NCI-H524 (cell line): ENCODE measurements around the gene RBMS3.
"Not testable (repeated sequence)": the region's sequence is repeated elsewhere in the genome, so short reads cannot be mapped to it uniquely, and the experiment has no call there.

Experiments used
- DNase-seq, 2 experiments: peaks; one replicate each; lab custom pipeline; 2025; lab: John Stamatoyannopoulos, UW

The RBMS3 gene

DNA sequence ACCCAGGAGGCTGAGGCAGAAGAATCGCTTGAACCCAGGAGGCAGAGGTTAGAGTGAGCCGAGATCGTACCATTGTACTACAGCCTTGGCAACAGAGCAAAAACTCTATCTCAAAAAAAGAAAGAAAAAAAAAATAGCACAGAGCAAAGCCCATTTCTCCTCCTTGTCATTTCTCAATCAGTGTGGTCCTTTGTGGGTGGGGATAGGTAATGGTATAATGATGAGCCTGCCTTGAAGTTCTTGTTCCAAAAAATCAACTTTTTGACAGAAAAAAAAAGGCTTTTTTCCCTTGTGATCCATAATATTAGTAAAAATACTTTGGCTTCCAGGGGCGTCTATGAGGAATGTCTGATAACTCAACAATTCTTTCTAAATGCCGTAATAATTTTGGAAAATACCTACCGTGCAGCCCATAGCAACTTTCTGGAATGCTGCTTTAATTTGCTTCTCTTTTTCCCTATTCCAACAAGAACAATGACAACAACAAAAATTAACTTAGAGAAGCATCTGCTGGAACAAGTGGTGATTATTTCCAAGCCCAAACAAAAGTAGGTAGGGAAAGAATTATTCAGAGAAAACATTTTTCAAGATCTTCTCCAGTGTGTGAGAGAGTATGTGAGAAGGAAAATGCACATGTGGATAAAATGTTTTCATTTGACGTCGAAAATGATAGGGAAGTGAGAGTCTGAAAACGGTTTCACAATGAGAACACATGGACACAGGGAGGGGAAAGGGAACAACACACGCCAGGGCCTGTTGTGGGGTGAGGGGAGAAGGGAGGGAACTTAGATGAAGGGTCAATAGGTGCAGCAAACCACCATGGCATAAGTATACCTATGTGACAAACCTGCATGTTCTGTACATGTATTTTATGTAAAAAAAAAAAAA, 337.8 kb downstream of the RBMS3 start:
- no peak for DNase-seq

DNA sequence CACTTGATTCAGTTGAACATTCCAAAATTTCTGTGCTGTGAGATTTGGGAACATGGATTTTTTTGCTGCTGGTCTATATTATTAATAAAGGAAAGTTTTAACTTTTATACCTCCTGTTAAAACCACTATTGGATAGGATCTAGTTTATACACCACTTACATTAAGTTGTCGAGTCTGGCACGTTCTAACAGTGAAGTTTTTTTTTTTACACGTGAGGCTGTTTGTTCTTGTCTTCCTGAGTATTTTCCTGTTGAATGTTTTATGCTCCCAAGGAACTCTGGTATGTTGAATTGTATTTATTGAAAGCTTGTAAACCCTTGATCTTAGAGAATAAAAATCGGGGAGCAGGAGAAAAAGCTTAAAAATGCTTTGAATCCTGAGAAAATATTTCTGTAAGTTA, 338.8 kb downstream of the RBMS3 start:
- DNase-seq, result no peak

DNA sequence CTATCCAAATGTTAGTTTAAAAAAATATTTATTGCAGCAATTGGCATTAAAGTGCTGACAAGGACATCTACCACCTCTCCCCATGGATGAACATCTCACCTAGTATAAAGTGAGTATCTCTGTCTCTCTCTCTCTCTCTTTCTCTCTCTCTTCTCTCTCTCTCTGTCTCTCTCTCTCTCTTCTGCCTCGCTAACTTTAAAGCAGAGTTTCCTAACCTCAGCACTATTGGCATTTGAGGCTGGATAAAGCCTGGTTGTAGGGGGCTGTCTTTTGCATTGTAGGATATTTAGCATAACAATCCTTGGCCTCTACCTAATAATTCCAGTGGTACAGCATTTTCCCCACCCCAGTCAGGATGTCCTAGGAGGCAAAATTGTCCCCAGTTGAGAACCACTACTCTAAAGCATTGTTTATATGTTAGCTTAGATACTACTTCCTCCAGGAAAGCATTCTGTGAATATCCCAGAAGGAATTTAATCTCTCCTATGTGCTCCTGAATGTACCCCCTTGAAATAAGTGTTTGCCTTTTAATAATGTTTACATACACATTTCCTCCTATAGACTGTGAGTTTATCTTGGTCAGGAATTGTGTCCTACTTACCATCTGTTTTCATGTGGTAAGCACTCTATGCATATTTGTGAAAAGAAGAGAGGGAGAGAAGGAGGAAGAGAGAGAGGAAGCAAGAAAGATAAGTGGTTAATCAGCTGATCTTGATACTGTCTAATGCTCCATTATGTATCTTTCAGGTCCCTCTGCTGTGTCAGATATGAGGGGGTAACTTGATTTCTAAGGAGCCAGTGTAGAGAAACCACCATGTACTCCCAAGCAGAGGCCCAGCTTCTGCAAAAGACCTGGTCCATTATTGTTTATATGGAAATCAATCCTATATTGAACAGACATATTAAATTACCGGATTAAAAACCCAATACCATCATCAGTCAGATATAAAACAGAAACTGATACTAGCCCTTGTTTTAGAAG, 346.6 kb downstream of the RBMS3 start:
- no peak for DNase-seq

DNA sequence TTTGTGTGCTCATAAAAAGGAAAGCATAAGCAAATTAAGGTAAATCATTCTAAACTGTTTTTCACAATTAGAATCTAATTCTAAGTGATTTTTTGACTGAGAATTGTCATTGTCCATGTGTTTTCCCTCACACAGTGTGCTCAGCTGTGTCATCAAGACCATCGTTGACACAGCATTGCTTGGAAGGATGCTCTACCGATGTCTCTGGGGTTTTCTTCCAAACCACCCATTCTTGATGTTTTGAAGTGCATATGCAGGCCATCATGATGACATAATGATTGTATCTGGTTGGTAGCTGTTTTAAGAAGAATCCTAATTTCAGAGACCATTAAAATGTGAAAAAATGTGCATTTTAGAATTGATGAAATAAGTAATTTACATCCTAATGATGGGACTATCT, 347.9 kb downstream of the RBMS3 start:
- no peak for DNase-seq

DNA sequence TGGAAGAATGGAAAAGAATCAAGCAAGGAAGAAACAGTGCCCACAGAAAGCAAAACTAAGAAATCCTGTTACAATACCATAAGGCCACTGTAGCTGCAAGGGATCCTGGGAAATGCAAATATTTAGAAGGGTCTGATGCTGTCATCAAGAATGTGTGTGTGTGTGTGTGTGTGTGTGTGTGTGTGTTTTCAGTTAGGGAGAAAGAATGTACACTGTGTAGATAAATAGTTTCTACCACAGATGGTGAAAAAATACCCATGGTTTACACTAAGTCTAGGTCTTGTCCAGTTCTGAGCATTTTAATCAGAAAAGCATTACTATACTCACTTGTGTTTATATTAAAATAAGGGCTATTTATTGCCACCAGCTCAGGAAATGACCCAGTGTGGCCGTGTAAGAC, 355.0 kb downstream of the RBMS3 start:
- no peak for DNase-seq

DNA sequence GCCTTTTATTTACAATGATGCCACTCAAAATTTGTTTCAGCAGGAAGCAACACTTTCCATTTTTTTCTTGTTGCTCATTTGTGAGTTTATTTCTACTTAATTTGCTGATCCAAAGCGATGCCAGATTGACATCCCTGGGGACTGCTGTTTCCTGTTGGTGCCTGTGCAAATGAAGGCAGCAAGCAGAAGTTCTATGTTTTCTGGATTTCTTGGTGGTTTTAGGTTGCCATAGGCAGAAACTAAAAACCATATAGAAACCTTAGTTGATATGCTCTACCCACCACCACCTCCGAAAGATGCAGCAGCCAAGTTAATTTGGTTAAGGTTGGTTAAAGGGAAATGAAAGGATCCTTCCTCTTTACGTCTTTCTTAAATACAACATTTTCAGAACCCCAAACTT, 356.2 kb downstream of the RBMS3 start:
- no peak for DNase-seq

DNA sequence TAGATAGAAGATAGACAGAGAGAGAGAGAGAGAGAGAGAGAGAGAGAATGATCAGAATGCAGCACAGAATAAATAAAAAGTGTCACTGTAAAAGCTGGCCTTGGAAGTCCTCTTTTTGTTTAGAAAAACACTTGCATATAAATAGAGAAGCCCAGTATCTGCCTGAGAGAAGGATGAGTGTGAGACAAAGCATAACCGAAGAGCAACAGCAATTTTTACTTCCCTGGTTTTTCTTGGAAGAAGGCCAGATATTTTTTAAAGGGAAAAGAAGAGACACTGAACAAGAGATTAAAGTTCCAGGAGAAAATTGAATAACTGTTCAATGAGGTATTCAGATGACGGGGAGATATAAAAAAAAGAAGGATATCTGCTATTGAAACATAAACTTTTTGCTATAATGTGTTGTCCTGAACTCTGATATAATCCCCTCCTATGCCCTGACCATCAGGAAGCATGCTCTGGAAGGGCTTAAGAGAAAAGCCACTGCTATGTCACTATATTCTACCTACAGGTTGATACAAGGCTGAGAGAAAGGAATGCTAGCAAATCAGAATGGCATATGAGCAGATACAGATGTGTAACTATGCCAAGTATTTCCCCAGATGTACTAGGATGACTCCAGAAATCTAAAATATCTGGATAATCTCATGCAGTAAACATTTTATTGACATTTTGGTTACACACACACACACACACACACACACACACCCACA, 358.9 kb downstream of the RBMS3 start:
- DNase-seq, result no peak

DNA sequence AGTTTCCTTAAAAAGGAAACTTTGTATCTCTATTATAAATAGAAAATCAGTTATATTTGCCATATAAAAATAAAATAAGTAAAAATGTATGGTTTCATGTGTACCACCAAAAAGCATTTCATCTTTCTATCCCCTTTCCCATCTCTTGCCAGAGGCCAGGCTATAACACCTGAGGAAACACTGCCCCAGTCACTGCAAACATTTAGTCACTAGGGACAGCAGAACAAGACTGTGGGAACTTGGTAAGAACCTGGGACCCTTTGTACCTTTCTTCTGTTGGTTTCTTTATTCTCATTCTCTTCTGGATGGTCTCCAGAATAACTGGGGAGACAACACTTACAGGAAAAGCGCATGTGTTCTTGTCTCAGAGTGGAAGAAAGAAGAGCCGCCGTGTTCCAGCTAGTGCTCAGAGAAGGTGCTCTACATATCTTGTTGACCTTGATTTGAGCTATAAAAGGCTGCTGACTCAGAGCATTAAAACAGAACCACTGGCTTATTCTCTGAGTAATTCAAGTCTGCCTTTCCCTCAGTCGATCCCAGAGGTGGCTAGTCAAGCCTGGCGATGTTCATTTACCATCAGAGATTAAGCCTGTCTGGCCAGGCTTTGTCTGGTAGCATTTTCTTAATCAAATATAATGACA, 361.6 kb downstream of the RBMS3 start:
- no peak for DNase-seq

DNA sequence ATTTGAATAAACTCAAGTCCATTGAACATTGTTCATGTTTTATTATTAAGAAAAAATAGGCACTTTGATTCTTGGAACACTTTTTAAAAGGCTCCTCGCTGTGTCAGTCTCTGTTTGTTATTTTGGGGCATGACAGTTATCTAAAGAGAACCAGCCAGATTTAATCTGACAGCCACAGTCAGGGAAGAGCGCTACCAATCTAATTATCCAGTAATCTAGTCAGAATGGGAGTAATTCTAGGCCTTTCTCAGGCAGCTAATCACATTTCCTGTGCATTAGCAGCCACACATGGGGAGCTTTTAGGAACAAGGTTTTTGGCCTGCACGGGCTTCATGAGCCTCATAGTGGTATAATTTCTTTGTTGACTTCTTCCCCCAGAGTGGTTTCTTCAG, 362.2 kb downstream of the RBMS3 start:
- DNase-seq, result no peak

DNA sequence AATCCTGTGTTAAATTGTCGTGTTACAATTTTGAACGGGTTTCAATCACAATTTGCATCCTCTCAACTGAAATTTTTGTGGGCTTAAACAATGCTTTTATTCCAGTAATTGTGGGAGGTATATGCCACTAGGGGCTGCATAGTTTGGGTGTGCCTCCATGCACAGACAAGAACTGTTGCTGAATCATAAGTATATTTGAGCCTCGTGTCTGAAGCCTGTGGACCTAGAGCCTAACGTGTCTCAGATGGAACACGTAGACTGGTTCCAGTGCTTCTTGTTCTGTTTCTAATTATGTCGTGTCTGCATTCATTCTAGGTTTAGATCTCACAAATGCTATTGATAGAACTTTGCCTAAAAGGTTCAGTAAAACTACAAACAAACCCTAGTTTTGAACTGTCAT, 363.4 kb downstream of the RBMS3 start:
- DNase-seq, result no peak

DNA sequence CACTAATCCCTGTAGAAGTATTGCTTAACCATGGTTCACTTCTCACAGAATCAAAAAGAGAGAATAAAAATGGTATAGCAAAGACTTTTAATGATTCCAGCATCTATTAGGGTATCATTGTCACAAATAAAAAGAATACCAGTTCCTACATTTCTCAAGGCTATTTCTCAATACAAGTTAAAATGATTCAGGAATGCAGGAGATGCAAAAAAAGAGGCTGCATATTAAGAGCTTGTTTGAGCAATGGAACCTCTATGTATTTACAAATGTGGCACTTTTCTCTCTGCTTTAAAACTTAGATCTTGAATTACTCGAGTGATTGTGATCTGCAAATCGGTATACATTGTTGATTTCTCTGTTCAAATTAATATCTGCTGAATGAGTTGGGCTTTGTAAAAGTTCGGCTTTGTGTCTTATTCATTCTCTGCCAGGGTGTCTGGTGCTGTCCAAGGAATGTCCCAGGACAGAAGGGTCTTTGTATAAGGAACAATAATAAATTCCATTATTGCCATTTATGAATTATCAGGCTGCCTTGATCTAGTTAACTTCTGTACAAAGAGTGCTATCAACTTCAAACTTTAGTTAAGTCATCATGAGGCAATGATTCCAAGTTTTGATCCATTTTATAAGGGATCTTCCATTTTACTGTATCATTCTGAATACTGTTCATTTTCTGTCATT, 364.2 kb downstream of the RBMS3 start:
- no peak for DNase-seq

DNA sequence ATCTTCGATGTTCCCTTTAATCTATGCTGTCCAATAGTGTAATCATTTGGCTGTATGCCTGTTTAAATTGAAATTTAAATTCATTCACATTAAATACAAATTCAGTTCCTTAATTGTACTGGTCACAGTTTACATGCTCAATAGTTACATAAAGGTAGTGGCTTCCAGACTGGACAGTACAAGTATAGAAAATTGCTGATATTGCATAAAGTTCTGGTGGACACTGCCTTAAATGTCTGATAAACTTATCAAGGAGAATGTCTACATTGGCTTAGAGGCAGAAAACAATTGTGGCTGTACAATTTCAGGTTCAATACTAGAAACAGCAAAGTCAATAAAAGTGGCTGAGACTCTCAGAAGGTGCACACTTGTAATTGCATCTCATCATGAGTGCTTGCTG, 365.2 kb downstream of the RBMS3 start:
- DNase-seq, result no peak

DNA sequence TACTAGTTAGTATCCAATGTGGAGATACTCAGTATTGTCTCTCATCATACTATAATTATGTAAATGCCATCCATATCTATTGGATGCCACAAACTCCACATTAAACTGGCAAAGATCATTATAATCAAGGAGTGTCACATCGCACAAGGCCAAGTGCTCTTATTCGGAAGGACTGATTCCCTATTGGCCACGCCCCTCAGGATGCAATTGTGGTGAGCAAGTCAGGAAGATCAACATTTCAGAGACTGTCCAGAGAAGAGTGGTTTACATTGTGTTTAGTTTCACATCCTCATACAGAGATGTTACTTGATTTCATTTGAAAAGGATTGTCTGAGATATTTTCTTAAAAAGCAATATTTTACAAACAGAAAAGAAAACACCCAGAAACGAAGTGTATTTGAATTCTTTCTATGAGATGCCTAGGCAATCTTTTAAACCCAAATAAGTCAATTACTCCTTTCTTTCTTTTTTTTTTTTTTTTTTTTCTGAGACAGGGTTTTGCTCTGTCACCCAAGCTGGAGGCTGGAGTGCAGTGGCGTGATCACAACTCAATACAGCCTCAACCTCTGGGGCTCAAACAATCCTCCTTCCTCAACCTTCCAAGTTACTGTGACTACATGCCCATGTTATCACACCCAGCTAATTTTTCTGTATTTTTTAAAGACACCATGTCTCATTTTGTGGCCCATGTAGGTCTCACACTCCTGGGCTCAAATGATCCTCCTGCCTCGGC, 369.1 kb downstream of the RBMS3 start:
- DNase-seq, result no peak

DNA sequence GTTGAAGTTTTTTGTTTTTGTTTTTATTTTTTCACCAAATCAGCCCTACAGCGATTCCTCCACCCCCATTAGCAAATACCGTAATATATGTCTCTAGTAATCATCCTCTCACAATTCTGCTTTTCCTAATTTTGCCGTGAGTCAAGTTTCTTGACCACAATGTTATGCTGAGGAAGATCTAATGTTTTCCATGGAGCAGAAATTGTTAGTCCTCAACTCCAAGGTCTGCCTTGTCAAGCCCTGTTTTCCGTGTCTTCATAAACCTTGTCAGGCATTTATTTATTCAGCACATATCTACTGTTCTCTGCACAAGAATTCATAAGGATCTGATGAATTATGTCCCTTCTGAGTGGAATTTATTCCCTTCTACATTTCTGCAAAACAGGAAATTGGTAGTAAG, 372.8 kb downstream of the RBMS3 start:
- no peak for DNase-seq

DNA sequence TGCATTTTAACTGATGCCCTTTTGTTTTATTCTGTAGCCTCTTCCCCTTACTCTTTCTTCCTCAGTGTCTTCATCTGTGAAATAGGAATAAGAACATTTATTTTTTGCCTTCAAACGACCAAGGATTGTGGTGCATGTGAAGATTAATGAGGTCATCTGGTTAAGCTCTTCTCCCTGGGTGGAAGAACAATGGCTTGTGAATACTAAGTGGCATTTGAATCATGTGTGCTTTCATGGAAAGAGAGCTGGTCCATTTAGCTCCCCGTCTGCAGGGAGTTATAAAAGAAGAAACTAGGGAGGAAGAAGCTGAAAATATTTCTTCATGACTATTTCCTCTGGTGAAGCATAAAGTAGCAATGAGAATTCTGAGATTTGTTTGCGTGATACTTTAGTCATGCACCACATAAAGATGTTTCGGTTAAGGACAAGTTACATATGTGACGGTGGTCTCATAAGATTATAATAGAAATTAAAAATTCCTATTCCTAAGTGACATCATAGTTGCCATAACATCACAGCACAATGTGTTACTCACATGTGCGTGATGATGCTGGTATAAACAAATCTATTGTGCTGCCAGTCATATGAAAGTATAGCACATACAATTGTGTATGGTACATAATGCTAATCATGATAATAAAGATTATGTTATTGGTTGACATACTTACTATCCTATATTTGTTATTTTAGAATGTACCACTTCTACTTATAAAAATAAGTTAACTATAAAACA, 374.3 kb downstream of the RBMS3 start:
- DNase-seq, result no peak

DNA sequence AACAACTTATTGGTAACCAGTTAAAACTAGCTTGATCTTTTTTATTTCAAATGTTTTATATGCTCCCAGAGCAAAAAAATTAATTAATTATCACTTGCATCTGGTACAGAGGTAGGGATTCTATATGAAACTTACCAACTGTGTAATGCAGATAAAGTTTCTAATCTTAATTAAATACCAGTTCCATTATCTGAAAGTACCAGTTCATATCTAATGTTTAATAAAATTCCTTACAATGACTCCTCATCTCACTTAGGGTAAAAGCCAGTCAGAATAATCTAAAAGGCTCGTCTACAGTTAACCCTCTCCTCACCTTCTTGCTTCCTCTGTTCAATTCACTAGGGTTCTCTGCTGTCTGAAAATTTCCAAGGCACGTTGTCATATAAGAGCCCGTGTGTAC, 384.8 kb downstream of the RBMS3 start:
- DNase-seq, result no peak

DNA sequence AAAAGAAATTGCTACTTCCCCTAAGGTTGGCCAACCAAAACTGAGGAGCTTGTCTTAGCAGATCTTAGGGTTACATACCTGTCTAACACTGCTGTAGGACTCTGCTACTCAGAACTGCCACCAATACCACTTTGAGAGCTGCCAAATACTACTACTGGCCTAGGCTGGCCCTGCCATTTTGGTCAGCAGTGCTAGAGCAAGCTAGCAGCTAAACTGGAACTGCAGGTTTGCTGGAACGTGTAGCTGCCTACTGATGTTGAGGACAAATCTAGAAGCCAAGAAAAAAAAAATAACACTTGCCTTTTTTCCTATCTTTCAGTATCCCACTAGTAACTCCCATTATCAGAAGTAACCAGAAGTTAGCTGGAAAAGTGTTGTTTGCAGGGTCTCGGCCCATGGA, 387.4 kb downstream of the RBMS3 start:
- no peak for DNase-seq

DNA sequence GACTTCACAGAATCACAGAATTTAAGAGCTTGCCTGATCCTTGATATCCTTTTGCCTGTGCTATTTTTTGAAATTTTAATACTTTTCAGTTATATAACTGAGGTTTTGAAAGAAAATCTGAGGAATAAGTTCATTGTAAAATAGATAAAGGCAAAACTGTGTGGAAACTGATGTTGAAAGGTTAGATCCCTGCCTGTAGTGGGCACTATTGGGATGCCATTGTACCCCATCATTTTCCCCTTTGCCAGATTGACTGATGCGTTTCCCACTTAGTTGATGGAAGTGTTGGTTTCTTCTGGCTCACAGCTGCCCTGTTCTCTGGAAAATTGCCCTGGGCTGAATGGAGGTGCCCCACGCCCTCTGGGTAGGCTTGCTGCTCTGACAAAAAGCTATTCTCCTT, 387.9 kb downstream of the RBMS3 start:
- DNase-seq, result no peak

DNA sequence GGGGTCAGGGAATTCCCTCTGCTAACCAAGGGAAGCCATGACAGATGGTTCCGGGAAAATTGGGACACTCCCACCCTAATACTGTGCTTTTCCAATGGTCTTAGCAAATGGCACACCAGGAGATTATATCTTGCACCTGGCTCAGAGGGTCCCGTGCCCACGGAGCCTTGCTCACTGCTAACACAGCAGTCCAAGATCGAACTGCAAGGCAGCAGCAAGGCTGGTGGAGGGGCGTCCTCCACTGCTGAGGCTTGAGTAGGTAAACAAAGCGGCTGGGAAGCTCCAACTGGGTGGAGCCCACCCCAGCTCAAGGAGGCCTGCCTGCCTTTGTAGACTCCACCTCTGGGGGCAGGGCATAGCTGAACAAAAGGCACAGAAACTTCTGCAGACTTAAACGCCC, 389.6 kb downstream of the RBMS3 start:
- DNase-seq, result not testable (repeated sequence)

DNA sequence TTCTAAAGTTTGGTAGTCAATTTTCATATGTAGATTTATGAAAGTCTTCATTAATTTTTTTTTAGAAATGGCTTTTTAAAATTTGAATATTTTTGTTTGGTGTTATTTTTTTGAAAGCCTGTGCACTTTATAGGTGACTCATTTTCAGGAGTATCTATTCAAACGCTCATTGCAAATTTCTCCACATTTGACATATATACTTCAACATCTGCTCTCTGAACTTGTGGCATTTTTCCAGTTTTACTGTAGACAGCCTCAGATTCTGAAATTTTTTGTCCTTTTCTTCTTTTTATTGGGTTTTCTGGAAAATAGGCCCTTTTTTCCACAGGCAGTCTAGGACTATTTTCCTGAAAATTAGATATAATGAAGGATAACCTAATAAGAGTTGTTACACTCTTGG, 396.6 kb downstream of the RBMS3 start:
- no peak for DNase-seq
